ENCODE results near the gene LRRC27. TPM values are rescaled to one million over a fixed set of nuclear protein-coding genes. Genes with fewer than 3 reads are reported as not detected.

Gene LRRC27
- total RNA-seq, 1 donor from 2014 or later: 5.8 TPM

- TF ChIP-seq CTCF (conservative IDR thresholded peaks at IDR 0.05; ENCODE audit: low read depth, low read length): no peak
- no peak for DNase-seq (ENCODE audit: low read depth)
These were observed 95.2 kb downstream of the LRRC27 start for GRCh38 chr10:132427006-132427771.

GRCh38 chr10:132427939-132428367, 96.0 kb downstream of the LRRC27 start:
- no peak overlapping the region for H3K4me3 ChIP-seq (ENCODE audit: low read depth, low read length)
- DNase-seq (ENCODE audit: low read depth): no peak
- TF ChIP-seq CTCF (conservative IDR thresholded peaks at IDR 0.05; ENCODE audit: low read depth, low read length): no peak

More at GRCh38 chr10:132427006-132427771, 95.2 kb downstream of the LRRC27 start:
- no peak overlapping the region for H3K4me3 ChIP-seq (ENCODE audit: low read depth, low read length)

- no peak for DNase-seq (ENCODE audit: low read depth)
- H3K4me3 ChIP-seq (ENCODE audit: low read depth, low read length): no peak overlapping the region
- TF ChIP-seq CTCF (conservative IDR thresholded peaks at IDR 0.05; ENCODE audit: low read depth, low read length): no peak
These were observed 96.5 kb downstream of the LRRC27 start for GRCh38 chr10:132428486-132428995.

Other genes starting within 250 kb of the LRRC27 start
- 1.7 and 3.3 TPM in 2 replicates for gene DPYSL4, start 145.2 kb upstream of the LRRC27 start, total RNA-seq
- gene STK32C, start 24.2 kb upstream of the LRRC27 start, total RNA-seq: 13.0 and 25.9 TPM in 2 replicates
- 11.0 and 14.9 TPM in 2 replicates for gene PWWP2B, start 65.0 kb downstream of the LRRC27 start, total RNA-seq
- gene INPP5A, start 205.6 kb downstream of the LRRC27 start, total RNA-seq: 30.4 and 40.8 TPM in 2 replicates

All from epithelial cell of proximal tubule (primary cell).